H1 (cell line): ENCODE data around the gene DDR2. TPM values are rescaled to one million over a fixed set of nuclear protein-coding genes. Genes with fewer than 3 reads are reported as not detected.

Source experiments
- CTCF ChIA-PET: fragments of 300-600 bp; sonication (Branson Sonifier 250); formaldehyde crosslinking; loops from one replicate; lab custom pipeline; 2021; ENCODE audit not compliant: partially characterized antibody; lab: Charles Lee
- POLR2A ChIA-PET: fragments of 300-600 bp; sonication (Branson Sonifier 250); formaldehyde crosslinking; loops from one replicate; lab custom pipeline; 2021; ENCODE audit warnings: inconsistent platforms; ENCODE audit not compliant: partially characterized antibody; lab: Charles Lee
- DNase-seq, 2 experiments: peaks; one replicate each; pipeline versions ENCODE4 v3.0.0 to v3.0.0-alpha.2; 2010 to 2022; ENCODE audit warnings: low spot score in 2 of 2, low read depth in 1 of 2, mixed read lengths in 1 of 2
- FAIRE-seq: peaks from 2 replicates; lab custom pipeline; 2011; peaks lifted over from hg19 to GRCh38; lab: Jason Lieb, UNC
- H2AFZ ChIP-seq: 2 replicates; pipeline ENCODE4 v1.8.1; 2012; ENCODE audit warnings: low read length, inconsistent platforms
- H2AK5ac ChIP-seq: 2 replicates; pipeline ENCODE4 v1.6.1; 2013; ENCODE audit warnings: low read depth, low read length
- H2BK120ac ChIP-seq: replicated peaks from 2 replicates; pipeline ENCODE3; 2013; ENCODE audit warnings: low read depth, low read length, inconsistent platforms
- H2BK12ac ChIP-seq: 2 replicates; pipeline ENCODE4 v1.6.1; 2013; ENCODE audit warnings: low read depth, low read length
- H2BK15ac ChIP-seq: 2 replicates; pipeline ENCODE4 v1.6.1; 2013; ENCODE audit warnings: low read length
- H2BK20ac ChIP-seq: 2 replicates; pipeline ENCODE4 v1.6.1; 2013; ENCODE audit warnings: low read length
- H2BK5ac ChIP-seq: 2 replicates; pipeline ENCODE4 v1.6.1; 2013; ENCODE audit warnings: low read depth, low read length
- H3K14ac ChIP-seq: 2 replicates; pipeline ENCODE4 v1.6.1; 2013; ENCODE audit warnings: inconsistent platforms; ENCODE audit not compliant: insufficient read length
- H3K18ac ChIP-seq: 2 replicates; pipeline ENCODE4 v1.6.1; 2013; ENCODE audit warnings: low read length; ENCODE audit errors: extremely low read depth
- H3K23ac ChIP-seq: 2 replicates; pipeline ENCODE4 v1.6.1; 2013; ENCODE audit warnings: inconsistent platforms; ENCODE audit not compliant: insufficient read length
- H3K23me2 ChIP-seq: 2 replicates; pipeline ENCODE4 v1.6.1; 2013; ENCODE audit warnings: low read depth, low read length
- H3K27ac ChIP-seq: 2 replicates; pipeline ENCODE4 v1.6.1; 2011; ENCODE audit warnings: low read depth, low read length, inconsistent platforms
- H3K27me3 ChIP-seq, 4 experiments: replicated peaks in 1 of 4; 1 replicate in 1 of 4; 2 replicates in 3 of 4; pipeline versions ENCODE4 v1.6.1 to v1.8.1; 2011 to 2013; ENCODE audit warnings: low read length in 3 of 4, mild to moderate bottlenecking in 3 of 4, inconsistent platforms in 2 of 4, mixed read lengths in 2 of 4, moderate library complexity in 1 of 4; ENCODE audit not compliant: control insufficient read depth in 3 of 4, insufficient read depth in 3 of 4; ENCODE audit errors: extremely low read depth in 1 of 4
- H3K36me3 ChIP-seq, 4 experiments: 2 replicates each; pipeline versions ENCODE4 v1.6.1 to v1.8.1; 2011 to 2013; ENCODE audit warnings: mild to moderate bottlenecking in 4 of 4, low read length in 3 of 4, moderate library complexity in 2 of 4, control low read depth in 1 of 4, inconsistent platforms in 1 of 4; ENCODE audit not compliant: insufficient read depth in 4 of 4, control insufficient read depth in 2 of 4
- H3K4ac ChIP-seq: replicated peaks from 2 replicates; pipeline ENCODE3; 2013; ENCODE audit warnings: low read length, low read depth, mixed read lengths, inconsistent platforms; ENCODE audit not compliant: insufficient read length
- H3K4me1 ChIP-seq, 4 experiments: replicated peaks in 1 of 4; 1 replicate in 1 of 4; 2 replicates in 3 of 4; pipeline versions ENCODE4 v1.6.1 to v1.8.1; 2011 to 2013; ENCODE audit warnings: low read length in 3 of 4, inconsistent platforms in 2 of 4, mixed read lengths in 1 of 4; ENCODE audit not compliant: insufficient read depth in 4 of 4, control insufficient read depth in 3 of 4
- H3K4me2 ChIP-seq, 2 experiments: 2 replicates each; pipeline versions ENCODE4 v1.6.1 to v1.8.1; 2011 to 2013; ENCODE audit warnings: low read depth in 2 of 2, low read length in 2 of 2, control low read depth in 1 of 2, inconsistent platforms in 1 of 2, mild to moderate bottlenecking in 1 of 2; ENCODE audit not compliant: insufficient read depth in 1 of 2
- H3K4me3 ChIP-seq, 4 experiments: fragments of 200-600, 300-600 bp in 1 of 4; sonication (generic), shearing (Covaris generic), sonication (Bioruptor Twin) in 1 of 4; 2 replicates each; pipeline versions ENCODE4 v1.5.1 to v1.8.1; 2011 to 2016; ENCODE audit warnings: low read length in 4 of 4, low read depth in 3 of 4, control low read depth in 2 of 4, inconsistent platforms in 2 of 4, mild to moderate bottlenecking in 2 of 4, mixed read lengths in 1 of 4, moderate library complexity in 1 of 4; ENCODE audit not compliant: insufficient read depth in 2 of 4; ENCODE audit errors: extremely low read depth in 1 of 4
- H3K56ac ChIP-seq: replicated peaks from 2 replicates; pipeline ENCODE3; 2013; ENCODE audit warnings: low read depth, mild to moderate bottlenecking, mixed read lengths, low read length, inconsistent platforms; ENCODE audit not compliant: insufficient read length
- H3K79me1 ChIP-seq: 2 replicates; pipeline ENCODE4 v1.6.1; 2013; ENCODE audit warnings: low read depth, low read length, control low read depth
- H3K79me2 ChIP-seq, 2 experiments: 2 replicates each; pipeline versions ENCODE4 v1.6.1 to v1.8.1; 2012 to 2013; ENCODE audit warnings: low read length in 2 of 2, mild to moderate bottlenecking in 2 of 2, inconsistent platforms in 1 of 2; ENCODE audit not compliant: insufficient read depth in 2 of 2, control insufficient read depth in 1 of 2
- H3K9ac ChIP-seq, 4 experiments: replicated peaks in 1 of 4; 1 replicate in 1 of 4; 2 replicates in 3 of 4; pipeline versions ENCODE4 v1.6.1 to v1.8.1; 2011 to 2013; ENCODE audit warnings: low read depth in 3 of 4, low read length in 3 of 4, control low read depth in 2 of 4, mild to moderate bottlenecking in 2 of 4, moderate library complexity in 2 of 4, inconsistent platforms in 1 of 4; ENCODE audit errors: extremely low read depth in 1 of 4
- H3K9me3 ChIP-seq, 2 experiments: 2 replicates each; pipeline versions ENCODE4 v1.6.1 to v1.8.1; 2012 to 2013; ENCODE audit warnings: mild to moderate bottlenecking in 2 of 2, moderate library complexity in 2 of 2, control low read depth in 1 of 2, inconsistent platforms in 1 of 2, low read depth in 1 of 2, low read length in 1 of 2, mixed read lengths in 1 of 2; ENCODE audit not compliant: insufficient read depth in 2 of 2
- H4K20me1 ChIP-seq, 2 experiments: replicated peaks in 1 of 2; 2 replicates each; pipeline versions ENCODE3 to v1.8.1; 2011 to 2013; ENCODE audit warnings: inconsistent platforms in 2 of 2, low read length in 2 of 2, mild to moderate bottlenecking in 1 of 2; ENCODE audit not compliant: insufficient read depth in 2 of 2, control insufficient read depth in 1 of 2
- H4K5ac ChIP-seq: 2 replicates; pipeline ENCODE4 v1.6.1; 2013; ENCODE audit warnings: low read length, low read depth, mixed read lengths, inconsistent platforms; ENCODE audit not compliant: insufficient read length
- H4K8ac ChIP-seq: 2 replicates; pipeline ENCODE4 v1.8.0; 2013; ENCODE audit warnings: mild to moderate bottlenecking, moderate library complexity, low read length, inconsistent platforms; ENCODE audit not compliant: insufficient read depth; ENCODE audit errors: extremely low read depth
- H4K91ac ChIP-seq: replicated peaks from 2 replicates; pipeline ENCODE3; 2013; ENCODE audit warnings: low read length, mixed read lengths, inconsistent platforms; ENCODE audit not compliant: insufficient read length
- EGR1 ChIP-seq: IDR thresholded peaks from 2 replicates; pipeline ENCODE4 v1.6.1; 2011; ENCODE audit warnings: low read depth, low read length, borderline replicate concordance
- FOSL1 ChIP-seq: IDR thresholded peaks from 2 replicates; pipeline ENCODE4 v1.6.1; 2011; ENCODE audit warnings: mild to moderate bottlenecking, low read depth, low read length, moderate library complexity; ENCODE audit not compliant: insufficient read depth
- JUN ChIP-seq: IDR thresholded peaks from 2 replicates; pipeline ENCODE4 v1.6.1; 2011; ENCODE audit warnings: low read depth, mild to moderate bottlenecking, improper control_type of control experiment, low read length
- KDM4A ChIP-seq: IDR thresholded peaks from one replicate; pipeline ENCODE4 v1.7.1; 2012; ENCODE audit warnings: low read depth, mild to moderate bottlenecking, moderate library complexity, low read length, inconsistent platforms; ENCODE audit not compliant: severe bottlenecking
- MAFK ChIP-seq: IDR thresholded peaks from 2 replicates; pipeline ENCODE4 v1.6.1; 2012; ENCODE audit warnings: low read depth, mild to moderate bottlenecking, improper control_type of control experiment, low read length
- TBP ChIP-seq: IDR thresholded peaks from 2 replicates; pipeline ENCODE4 v1.6.1; 2011; ENCODE audit warnings: low read depth, low read length, improper control_type of control experiment
- WGBS, 2 experiments: shearing (Covaris generic) in 1 of 2; methylation state at CpG; one replicate each; pipeline versions ENCODE4 v1.1.6 to v1.1.7; 2013 to 2015; ENCODE audit warnings: low lambda C conversion rate in 2 of 2, mixed read lengths in 2 of 2, inconsistent platforms in 1 of 2, low coverage in 1 of 2, missing lambda C conversion rate in 1 of 2; ENCODE audit not compliant: insufficient replicate concordance in 2 of 2, insufficient coverage in 1 of 2, insufficient read length in 1 of 2; ENCODE audit errors: extremely low coverage in 1 of 2, missing lambda C conversion rate in 1 of 2; 5-methylcytosine and 5-hydroxymethylcytosine counted together
- polyA plus RNA-seq, 7 experiments: library from polyadenylated mRNA; depleted of rRNA in 3 of 7; stranded (reverse) in 5 of 7; unstranded in 2 of 7; fragments of >200 nt in 5 of 7; fragments of 200-250 nt in 2 of 7; gene quantifications; 1 replicate in 5 of 7; 2 replicates in 1 of 7; 4 replicates in 1 of 7; pipeline versions ENCODE4 v1.2.1 to v1.2.3, GENCODE V29; 2011 to 2013; ENCODE audit warnings: missing spikeins in 2 of 7, mixed read lengths in 2 of 7
- total RNA-seq: library from RNA; stranded (reverse); fragmentation: NEBNext Ultra II Directional; extraction: Animal tissue kit (Norgen Biotek cat#: 25700); gene quantifications from 2 replicates; pipeline ENCODE4 v1.2.1, GENCODE V29; 2021

The DDR2 gene
- total and polyA plus RNA-seq, 2 of the 8 experiments (the other 6 are each of a cell fraction or from before 2014, with no cell fraction given), result 1.00 to 2.1 TPM

- H4K20me1 ChIP-seq, result no peaks in the 10 kb centered on the region
These were observed 8.8 kb downstream of the DDR2 start for GRCh38 chr1:162641114-162641513.

More at GRCh38 chr1:162641114-162641513, 8.8 kb downstream of the DDR2 start:
- Histone ChIP-seq H4K91ac (no peak overlapping the region), H3K27me3 (no peaks in the 10 kb centered on the region; a peak in 1 of 7 replicates), H3K4me3 (no peak overlapping the region), H3K4ac (no peak overlapping the region), H4K5ac (no peak overlapping the region), H3K18ac (no peak overlapping the region), H3K56ac (no peak overlapping the region), H3K79me2 (no peaks in the 10 kb centered on the region), H3K9me3 (no peaks in the 10 kb centered on the region), H3K9ac (no peak overlapping the region), H2BK120ac (no peak overlapping the region), H4K8ac (no peak overlapping the region), H3K4me1 (no peaks in the 10 kb centered on the region), H3K23me2 (no peaks in the 10 kb centered on the region), H3K27ac (no peak overlapping the region), H3K79me1 (no peaks in the 10 kb centered on the region), H3K14ac (no peak overlapping the region), H2AFZ (no peak overlapping the region), H2BK5ac (no peak overlapping the region), H2AK5ac (no peak overlapping the region), H2BK15ac (no peak overlapping the region), H3K23ac (no peak overlapping the region), H2BK20ac (no peak overlapping the region), H2BK12ac (no peak overlapping the region), H3K36me3 (no peaks in the 10 kb centered on the region), H3K4me2 (no peak overlapping the region)
- DNase-seq, result no peak
- no peak for FAIRE-seq
- CTCF ChIA-PET, result interaction anchor here (0.8 to 1.8 kb wide), 2 partner anchors 28 to 44 kb away, joined by 3 to 6 read pairs; no protein-coding TSS in a partner anchor
- 91% methylated on average over 2 of the region's 2 CpGs; no CpG with 5 or more reads in 1 of the 2 experiments for WGBS, 2 experiments
- POLR2A ChIA-PET, result interaction anchor here (1.0 kb wide), 1 partner anchor 9 kb away, joined by 5 read pairs; the partner anchor contains the start of gene DDR2
- no peak for TF ChIP-seq MAFK
- no peak for TF ChIP-seq EGR1
- no peak for TF ChIP-seq KDM4A
- no peak for TF ChIP-seq JUN
- TF ChIP-seq TBP, result no peak
- TF ChIP-seq FOSL1, result no peak
